ENCODE results near the gene ZNF81.
"Not testable (repeated sequence)": the region's sequence is repeated elsewhere in the genome, so short reads cannot be mapped to it uniquely, and the experiment has no call there.

The ZNF81 gene

DNA sequence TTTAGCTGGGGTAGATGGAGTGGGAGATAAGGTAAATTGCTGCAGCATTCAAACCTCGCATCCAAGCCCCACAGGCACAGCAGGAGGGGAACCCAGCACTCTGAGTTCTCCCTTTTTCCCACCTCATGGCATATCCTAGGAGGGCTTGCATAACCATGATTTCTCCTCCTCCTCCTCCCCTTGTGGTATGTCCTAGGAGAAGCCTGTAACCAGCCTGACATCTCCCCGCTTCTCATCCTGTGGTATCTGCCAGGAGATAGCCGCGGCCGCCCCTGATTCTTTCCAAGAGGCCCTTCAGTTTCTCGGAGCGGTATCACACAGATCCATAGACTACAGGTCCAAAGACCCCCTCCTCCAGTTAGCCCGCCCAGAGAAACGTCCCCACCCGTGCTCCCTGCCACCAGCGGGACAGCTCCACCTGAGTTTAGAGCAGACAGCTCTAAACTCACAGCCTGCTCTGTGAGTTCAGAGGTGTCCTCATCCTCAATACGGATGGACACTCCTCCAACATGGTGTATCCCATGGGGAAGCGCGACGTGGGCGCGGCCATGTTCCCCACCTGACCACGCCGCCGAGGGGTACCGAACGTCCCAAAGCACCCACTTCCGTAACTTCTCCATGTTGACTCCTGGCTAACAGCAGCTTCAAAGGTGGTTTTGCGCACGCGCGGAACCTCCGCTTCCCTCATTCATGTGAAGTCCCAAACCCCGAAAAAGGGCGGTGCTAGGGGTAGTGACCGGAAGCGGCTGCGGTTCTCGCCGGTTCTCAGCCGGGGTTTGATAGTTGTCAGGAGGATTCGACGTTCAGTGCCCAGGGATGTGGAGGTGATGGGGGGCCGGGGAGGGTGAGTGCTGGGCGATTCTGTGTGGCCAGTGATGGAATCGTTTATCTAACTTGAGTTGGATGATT lies at the start of gene ZNF81:
ZNF81 (plus strand) TSS at position 739 of the 909 bp plus-strand sequence. CDS start 9,366 bp downstream, outside the sequence.
- DNase-seq (ENCODE audit: low spot score) = peak; percentile 93

DNA sequence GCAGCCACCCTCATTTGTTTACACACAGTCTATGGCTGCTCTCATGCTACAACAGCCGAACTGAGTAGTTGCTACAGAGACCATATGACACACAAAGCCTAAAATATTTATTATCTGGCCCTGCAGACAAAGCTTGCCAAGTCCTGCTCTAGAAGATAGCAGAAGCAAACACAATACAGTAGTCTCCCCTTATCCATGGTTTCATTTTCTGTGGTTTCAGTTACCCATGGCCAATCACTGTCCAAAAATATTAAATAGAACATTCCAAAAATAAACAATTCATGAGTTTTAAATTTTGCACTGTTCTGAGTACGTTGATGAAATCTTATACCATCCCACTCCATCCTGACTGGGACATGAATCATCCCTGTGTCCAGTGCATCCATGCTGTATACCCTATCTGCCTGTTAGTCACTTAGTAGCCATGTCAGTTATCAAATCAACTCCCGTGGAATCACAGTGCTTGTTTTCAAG lies 40.2 kb upstream of the ZNF81 start:
- DNase-seq (ENCODE audit: low spot score) = no peak

DNA sequence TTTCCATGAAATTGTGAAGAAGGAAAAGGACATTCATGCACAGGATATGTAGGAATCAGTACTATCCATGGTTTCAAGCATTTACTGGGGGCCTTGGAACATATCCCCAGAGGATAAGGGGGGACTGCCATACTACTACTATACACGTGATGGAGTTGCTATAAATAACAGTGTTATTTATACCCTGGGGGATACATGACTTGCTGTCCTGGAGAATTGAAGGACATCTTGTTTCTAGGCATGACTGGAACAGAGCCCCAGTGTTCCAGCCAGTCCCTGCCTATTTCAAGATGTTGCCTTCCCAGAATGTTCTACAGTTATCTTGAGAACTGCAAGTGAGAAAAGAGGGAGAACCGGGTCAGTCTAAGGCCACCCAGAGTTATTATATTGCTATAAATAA lies 39.6 kb upstream of the ZNF81 start:
- no peak for DNase-seq (ENCODE audit: low spot score)

DNA sequence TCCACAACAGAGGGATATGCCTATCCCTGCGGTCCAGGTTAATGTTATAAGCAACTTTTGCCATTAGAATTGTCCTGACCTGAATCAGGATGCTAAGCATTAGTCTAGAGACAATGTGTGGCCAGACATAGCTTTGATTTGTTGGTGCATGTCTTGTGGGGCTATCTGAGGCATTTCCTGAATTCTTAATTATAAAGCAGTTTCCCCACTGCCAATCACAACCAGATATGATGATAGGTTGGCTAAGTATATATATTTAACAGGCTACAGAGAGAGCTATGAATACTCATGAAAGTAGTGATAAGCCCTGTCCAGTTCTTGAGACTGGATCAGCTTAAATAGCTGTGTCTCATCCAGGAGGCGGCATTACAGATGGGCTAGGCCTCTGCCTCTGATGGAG lies 37.8 kb upstream of the ZNF81 start:
- no peak for DNase-seq (ENCODE audit: low spot score)

DNA sequence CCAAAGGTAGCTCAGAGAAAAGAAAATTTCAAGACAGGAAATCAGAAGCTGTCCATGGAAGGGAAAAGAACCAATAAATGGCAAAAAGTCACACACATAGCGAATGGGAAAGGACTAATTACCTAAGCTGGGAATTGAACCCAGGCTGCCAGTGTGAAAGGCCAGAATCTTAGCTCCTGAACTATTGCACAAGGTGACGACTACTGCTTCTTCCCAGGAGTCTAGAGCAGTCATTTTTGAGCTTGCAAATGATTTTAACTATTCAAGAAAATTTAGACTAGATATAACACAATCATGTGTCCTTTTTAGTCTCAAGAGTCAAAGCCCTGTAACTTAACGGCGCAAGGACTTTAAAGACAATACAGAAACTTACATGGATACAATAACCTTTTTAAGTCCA lies 34.1 kb upstream of the ZNF81 start:
- DNase-seq (ENCODE audit: low spot score) = no peak

DNA sequence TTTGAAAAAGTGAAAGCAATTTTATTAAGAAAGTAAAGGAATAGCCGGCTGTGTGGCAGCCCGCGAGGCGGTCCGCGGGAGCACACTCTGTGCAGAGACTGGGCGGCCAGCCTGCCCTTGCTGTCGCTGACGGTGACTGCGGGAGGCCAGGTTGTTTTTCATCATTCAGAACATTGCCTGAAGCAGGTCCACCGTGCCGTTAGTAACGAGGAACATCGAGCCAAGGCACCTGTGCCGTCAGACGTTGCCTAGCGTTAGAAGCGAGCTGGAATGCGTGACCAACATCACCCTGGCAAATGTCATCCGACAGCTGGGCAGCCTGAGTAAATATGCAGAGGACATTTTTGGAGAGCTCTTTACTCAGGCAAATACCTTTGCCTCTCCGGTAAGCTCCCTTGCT lies 33.6 kb upstream of the ZNF81 start:
- DNase-seq (ENCODE audit: low spot score) = not testable (repeated sequence)

DNA sequence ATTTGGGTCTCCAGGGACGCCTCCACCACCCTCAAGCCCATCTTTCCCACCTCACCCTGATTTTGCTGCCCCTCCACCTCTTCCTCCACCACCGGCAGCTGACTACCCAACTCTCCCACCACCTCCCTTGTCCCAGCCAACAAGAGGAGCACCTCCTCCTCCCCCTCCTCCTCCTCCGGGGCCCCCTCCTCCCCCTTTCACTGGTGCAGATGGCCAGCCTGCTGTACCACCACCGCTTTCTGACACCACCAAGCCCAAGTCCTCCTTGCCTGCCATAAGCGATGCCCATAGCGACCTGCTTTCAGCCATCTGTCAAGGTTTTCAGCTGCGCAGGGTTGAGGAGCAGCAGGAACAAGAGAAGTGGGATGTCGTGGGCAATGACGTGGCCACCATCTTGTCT lies 32.4 kb upstream of the ZNF81 start:
- no peak for DNase-seq (ENCODE audit: low spot score)

DNA sequence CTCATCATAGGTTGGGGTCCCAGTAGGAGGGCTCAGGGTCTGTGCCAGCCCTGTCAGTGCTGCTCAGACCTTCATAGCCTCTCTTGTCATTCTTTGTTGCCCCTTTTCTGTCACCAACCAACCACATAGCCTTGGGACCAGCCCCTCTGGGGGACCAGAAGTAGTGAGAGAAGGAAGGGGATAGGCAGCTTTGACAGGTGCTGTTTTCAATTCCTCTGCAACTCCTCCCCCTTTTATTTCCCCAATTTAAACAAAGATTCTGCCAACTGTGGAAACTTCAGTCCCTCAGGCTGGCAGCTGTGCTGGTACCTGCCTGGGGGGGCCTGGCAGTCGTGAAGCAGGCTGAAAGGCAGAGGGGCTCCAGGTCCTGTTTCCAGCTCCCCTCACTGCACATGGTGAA lies 30.9 kb upstream of the ZNF81 start:
- DNase-seq (ENCODE audit: low spot score) = not testable (repeated sequence)

DNA sequence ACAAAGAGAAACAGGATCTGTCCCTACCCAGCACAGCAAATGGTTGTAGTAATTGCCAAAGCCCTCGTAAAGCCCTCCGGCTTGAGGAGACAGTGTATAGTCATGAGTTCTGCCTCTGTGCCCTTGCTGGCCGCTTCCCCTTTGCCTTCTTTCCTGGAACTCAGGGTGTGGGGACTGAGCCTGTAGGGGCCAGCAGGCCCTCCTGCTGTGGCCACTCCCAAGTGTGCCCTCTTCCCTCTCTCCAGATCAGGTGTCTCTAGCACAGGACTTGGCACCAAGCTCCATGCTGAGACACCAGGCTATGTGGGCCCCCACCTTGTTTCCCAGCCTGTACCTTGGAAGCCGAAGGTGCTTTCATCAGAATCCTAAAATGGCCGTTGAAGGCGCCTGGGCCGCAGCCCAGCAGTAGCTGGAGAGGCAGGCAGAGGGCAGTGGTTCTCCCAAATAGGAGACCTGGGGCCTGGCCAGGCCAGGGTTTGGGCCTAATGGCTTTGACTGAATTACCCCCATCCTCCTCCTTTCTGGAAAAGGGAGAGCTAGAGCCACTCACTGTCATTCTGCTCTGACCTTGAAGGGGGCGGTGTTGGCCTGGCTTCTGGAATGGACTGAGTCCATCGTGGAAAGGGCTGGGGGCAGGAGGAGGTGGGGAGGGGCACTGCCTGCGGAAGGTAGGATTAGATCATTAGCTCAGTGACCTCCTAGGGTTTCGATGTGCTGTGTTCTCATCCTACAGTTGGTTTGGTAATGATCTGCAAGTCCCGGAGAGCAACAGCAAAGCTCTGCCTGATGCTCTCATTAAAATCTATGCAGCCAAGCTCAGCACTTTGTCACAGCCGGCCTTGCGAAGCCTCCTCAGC lies 30.1 kb upstream of the ZNF81 start:
- not testable (repeated sequence) for DNase-seq (ENCODE audit: low spot score)

DNA sequence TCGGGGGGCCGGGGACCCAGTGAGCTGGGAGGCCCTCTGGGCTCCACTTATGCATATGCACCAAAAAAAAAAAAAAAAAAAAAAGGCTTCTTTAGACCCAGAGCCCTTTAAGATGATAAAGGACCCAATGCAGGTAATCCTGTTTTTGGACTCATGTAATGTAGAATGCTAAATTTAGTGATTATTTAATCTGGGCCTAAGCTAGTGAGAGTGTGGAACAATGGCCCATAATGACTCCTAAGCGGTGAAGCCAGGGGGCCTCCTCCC lies 29.5 kb upstream of the ZNF81 start:
- not testable (repeated sequence) for DNase-seq (ENCODE audit: low spot score)

DNA sequence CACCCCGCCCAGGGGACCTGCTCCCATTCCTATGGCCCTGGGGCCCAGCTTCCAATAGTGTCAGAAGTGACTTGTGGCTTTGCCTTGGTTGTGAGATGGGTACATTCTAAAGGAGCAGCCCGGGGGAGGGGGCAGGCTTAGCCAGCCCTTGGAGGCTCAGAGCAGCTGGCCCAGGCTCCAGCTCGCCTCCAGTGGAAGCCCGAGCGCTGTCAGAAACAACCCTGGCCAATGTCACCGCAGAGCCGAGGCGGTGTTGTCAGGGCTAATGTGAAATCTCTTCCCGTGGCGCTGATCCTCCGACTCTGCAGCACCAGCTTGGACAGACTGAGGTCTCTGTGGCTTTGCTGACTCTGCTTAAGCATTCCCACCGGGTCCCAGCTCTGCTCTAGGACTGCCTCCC lies 29.2 kb upstream of the ZNF81 start:
- no peak for DNase-seq (ENCODE audit: low spot score)

DNA sequence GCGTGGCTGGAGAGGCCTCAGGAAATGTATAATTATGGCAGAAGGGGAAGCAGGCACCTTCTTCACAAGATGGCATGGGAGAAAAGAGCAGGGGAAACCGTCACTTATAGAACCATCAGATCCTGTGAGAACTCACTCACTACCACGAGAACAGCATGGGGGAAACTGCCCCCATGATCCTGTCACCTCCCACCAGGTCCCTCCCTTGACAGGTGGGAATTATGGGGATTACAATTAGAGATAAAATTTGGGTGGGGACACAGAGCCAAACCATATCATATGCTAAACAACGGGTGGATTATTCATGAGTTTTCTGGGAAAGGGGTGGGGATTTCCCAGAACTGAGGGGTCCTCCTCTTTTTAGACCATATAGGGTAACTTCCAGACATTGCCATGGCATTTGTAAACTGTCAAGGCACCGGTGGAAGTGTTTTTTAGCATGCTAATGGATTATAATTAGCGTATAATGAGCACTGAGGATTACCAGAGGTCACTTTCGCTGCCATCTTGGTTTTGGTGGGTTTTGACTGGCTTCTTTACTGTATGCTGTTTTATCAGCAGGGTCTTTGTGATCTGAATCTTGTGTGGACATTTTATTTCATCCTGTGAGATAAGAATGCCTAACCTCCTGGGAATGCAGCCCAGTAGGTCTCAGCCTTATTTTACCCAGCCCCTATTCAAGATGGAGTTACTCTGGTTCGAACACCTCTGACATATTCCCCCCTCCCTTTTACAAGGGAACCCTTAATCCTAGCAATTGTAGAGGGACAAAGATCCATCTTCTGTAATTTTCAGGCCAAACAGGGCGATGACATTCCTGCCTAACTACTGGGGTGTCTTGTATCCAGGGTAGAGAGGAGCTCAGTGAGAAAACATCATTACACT lies 27.6 kb upstream of the ZNF81 start:
- DNase-seq (ENCODE audit: low spot score) = no peak

DNA sequence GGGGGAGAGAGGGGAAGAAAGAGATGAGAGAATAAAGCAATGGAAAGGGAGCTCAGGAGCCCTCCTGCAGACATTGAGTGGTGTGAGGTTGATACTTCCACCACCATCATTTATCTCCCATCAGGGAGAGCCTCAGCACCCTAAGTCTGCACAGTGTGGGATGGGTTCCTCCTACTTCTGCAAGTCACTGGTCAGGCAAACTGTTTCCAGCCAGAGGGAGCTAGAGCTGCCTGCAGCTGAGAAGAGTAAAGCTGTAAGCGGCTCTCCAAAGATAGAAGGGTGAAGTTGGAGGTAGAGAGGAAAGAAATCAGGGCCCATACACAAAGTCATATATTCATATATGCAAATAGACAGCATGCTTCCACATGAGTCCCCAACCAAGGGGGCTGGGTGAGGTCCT lies 21.9 kb upstream of the ZNF81 start:
- no peak for DNase-seq (ENCODE audit: low spot score)

DNA sequence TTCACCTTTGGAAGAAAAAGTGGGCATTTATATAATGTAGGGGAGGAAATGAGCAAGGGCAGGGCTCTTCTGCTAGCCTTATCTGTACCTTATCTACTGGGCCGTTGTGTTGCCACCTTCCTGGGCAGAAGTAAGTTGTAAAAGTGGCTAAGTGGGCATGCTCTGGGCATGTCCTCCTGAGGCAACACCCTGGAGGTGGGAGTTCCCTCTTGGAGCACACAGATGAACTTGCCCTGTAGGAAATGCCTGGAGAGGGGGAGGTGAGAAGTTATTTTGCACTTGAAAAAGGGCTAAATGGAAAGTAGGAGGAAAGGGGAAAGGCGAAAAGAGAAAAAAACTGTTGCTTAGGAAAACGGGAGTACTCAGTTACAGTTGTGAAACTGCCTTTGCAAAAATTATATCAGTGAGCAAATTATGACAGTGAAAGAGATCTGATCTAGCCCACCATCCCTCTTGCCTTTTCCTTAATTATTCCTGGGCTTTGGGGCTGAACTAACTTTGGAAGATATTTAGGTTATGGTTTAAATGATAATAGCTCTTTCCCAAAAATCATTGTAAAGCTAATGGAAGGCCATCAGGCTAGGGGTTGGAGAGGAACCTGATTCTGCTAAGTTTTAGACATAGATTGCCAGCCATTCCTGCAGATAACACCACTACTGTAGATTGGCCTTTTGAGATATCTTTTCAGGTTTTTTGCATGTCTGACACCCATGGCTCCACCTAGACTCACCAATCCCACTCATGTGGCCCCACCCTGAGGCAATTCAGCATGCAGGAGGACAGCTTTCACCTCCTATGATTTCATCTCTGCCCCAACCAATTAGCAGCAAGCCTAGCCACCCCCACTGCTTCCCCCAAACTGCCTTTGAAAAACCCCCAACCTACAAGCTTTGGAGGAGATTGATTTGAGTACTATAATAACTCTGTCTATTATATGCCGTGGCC lies 20.5 kb upstream of the ZNF81 start:
- no peak for DNase-seq (ENCODE audit: low spot score)

DNA sequence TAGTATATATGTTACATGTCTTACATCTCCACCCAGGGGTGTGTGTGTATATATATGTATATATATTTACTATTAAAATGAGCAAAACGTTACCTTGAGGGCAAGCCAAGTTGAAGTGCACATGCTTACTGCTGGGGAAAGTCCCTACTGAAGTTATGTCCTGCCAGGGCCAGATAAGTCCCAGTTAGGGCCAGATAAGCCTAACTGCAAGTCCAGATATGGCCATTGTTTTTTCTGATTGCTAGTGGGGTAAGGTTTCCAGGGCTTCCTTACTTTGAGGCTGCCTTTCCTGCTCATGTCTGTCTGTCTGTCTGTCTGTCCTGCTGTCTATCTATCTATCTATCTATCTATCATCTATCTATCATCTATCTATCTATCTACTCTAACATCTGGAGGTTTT lies 19.3 kb upstream of the ZNF81 start:
- DNase-seq (ENCODE audit: low spot score) = no peak

DNA sequence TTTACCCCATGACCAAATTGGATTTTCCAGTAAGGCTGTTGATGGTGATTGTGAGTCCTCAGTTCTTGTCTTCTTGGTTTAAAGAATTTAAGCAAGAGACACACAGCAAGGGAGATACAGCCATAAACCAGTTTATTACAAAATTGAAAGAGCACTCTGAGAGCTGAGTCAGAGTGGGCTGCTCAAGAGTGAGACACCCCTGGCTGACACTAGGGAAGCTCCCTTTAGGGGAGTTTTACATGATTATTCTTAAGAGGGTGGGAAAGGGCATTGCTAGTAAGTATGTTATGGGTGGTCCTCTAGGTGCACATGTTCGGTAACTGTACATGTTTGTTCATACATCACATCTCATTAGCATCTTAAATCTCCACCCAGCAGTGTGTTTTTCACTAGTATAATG lies 18.8 kb upstream of the ZNF81 start:
- no peak for DNase-seq (ENCODE audit: low spot score)

DNA sequence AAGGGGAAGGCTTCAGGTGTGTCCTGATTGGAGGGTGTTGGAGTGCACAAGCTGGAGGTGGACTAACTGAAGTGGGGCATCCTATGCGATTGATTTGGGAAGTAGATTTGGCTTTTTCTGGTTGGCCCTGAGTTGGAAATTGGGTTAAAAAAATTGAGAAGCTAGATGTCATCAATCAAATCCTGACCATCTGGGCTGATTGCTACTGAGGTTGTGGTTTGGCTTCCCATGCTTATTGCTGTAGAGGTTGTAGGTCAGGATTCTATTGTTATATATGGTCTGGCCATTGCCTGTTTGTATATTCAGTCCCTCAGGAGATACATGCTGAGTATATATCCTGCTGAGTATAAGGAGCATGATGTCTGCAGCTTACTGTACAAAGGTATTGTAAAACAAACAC lies 7.7 kb upstream of the ZNF81 start:
- DNase-seq (ENCODE audit: low spot score) = no peak

DNA sequence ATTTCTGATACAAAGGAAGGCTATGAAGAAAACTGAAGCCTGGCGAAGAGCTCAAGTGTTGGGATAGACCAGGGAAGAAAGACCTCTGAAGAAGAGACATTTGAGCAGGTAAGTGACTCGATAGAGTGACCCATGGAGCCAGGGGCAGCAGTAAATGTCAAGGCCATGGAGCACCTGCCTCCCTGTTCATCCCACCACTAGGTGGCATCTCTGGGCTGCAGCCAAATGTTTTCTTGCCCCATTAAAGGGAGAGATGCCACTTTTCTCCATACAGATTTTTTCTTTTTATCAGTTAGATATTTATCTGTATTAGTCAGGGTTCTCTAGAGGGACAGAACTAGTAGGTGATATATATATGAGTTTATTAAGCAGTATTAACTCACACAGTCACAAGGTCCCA lies 4.9 kb upstream of the ZNF81 start:
- DNase-seq (ENCODE audit: low spot score) = peak; percentile 63

DNA sequence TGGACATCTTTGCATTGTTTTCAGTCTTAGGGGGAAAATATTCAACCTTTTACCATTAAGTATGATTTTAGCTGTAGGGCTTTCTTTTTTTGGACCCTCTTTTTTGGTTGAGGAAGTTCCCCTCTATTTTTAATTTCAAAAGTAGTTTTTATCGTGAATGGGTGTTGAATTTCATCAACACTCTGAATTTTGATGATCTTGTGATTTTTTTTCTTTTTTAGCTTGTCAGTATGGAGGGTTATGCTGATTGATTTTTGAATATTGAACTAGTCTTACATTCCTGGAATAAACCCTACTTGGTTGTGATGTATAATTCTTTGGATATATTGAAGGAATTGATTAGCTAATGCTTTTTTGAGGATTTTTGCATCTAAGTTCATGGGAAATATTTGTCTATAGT lies 1.7 kb downstream of the ZNF81 start:
- no peak for DNase-seq (ENCODE audit: low spot score)

DNA sequence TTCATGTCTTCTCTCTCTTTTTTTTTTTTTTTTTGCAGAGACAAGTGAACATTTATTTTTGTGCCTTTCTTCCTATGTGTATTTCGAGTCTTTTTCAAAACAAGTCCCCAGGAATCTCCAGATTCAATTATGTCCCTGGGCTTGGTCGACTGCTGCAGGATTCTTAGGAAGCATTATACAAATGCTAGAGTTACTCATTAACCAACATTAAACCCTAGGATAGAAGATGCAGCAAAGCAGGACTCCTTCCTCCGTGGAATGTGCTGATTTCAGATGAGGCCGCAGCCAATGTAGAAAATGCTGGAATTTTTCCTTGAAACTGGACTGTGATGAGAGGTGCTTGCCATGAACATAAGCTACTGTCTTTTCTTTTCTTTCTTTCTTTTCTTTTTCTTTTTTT lies 3.4 kb downstream of the ZNF81 start:
- no peak for DNase-seq (ENCODE audit: low spot score)

DNA sequence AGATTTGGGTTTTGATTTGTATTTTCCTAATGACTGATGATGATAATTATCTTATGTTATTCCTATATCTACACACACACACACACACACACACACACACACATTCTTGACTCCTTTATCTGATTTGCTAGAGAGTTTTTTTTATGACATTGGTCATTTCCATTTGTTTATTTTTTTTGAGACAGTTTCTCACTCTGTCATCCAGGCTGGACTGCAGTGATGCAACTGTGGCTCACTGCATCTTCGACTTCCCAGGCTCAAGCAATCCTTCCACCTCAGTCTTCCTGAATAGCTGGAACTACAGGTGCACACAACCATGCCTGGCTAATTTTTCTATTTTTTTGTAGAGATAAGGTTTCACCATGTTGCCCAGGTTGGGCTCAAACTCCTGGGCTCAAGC lies 6.7 kb downstream of the ZNF81 start:
- no peak for DNase-seq (ENCODE audit: low spot score)
